ENCODE results near the gene KIAA1755. TPM values are rescaled to one million over a fixed set of nuclear protein-coding genes. Genes with fewer than 3 reads are reported as not detected.

KIAA1755 gene
- total RNA-seq, 4 donors from 2014 or later = 0.05 to 0.41 (median 0.38) TPM; not detected in 1

GRCh38 chr20:38303908-38304379 lies 43.4 kb upstream of the KIAA1755 start, which contains the start of gene BPI:
Gene BPI, plus strand, starts transcription at chr20:38304156. Its CDS starts 68 bp downstream, at chr20:38304224.
- no peaks in the 10 kb centered on the region for H3K9me3 ChIP-seq
- H3K4me3 ChIP-seq = no peak within 1 kb of the TSS
- H3K27me3 ChIP-seq = no peaks in the 10 kb centered on the region
- peaks cover 0 to 5% of the 10 kb centered on the region in 2 donors for H3K4me1 ChIP-seq
- intact Hi-C loops (cut with DNase I; ENCODE audit: low total_unique reads) = loop anchor here (10.0 kb wide), 1 partner anchor 249 kb away; no protein-coding TSS in a partner anchor
- ATAC-seq (no peak), DNase-seq (no peak)
- no peak within 1 kb of the TSS for H3K27ac ChIP-seq
- no peak for TF ChIP-seq POLR2A (IDR thresholded peaks at IDR 0.05)
- no peak for TF ChIP-seq CTCF (IDR thresholded peaks at IDR 0.05 in 4 of 5, conservative IDR thresholded peaks at IDR 0.05 in 1 of 5)
- no peaks in the 10 kb centered on the region for H3K36me3 ChIP-seq
- in situ Hi-C loops (cut with MboI; ENCODE audit: low sequenced_read_pairs in 4 of 4) = loop anchor here in 1 of 4 donors (10.0 kb wide), 1 partner anchor 69 kb away; no protein-coding TSS in a partner anchor

DNA sequence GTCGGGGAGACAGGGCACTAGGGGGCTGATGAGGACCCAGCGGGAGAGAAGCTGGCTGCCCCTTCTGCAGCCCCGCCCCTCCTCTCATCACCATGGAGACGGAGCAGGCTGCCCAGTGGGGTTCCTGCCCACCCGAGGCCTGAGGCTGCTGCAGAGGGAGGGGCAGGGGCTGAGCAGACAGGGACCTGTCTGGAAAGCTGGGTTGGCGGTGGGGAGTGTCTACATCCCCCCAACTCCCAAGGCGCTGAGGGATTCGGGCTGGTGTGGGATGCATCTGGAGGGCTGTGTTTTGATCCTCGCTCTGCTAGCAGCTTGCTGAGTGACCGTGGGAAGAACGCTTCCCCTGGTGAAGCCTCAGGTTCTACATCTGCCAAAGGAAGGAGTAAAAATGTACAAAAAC lies 42.3 kb upstream of the KIAA1755 start:
- intact Hi-C loops (cut with DNase I; ENCODE audit: low total_unique reads) (loop anchor here (10.0 kb wide), 1 partner anchor 248 kb away; no protein-coding TSS in a partner anchor), in situ Hi-C loops (cut with MboI; ENCODE audit: low sequenced_read_pairs in 4 of 4) (loop anchor here in 1 of 4 donors (10.0 kb wide), 1 partner anchor 68 kb away; no protein-coding TSS in a partner anchor)
- Histone ChIP-seq H3K4me3 (no peak overlapping the region), H3K4me1 (peaks cover 0 to 7% of the 10 kb centered on the region in 2 donors), H3K27me3 (no peaks in the 10 kb centered on the region), H3K9me3 (no peaks in the 10 kb centered on the region), H3K36me3 (no peaks in the 10 kb centered on the region), H3K27ac (no peak overlapping the region)
- TF ChIP-seq CTCF (IDR thresholded peaks at IDR 0.05 in 4 of 5, conservative IDR thresholded peaks at IDR 0.05 in 1 of 5) = no peak
- no peak for TF ChIP-seq POLR2A (IDR thresholded peaks at IDR 0.05)
- ATAC-seq = no peak
- DNase-seq = no peak

GRCh38 chr20:38301309-38301708 lies 40.8 kb upstream of the KIAA1755 start:
- Histone ChIP-seq H3K9me3 (no peaks in the 10 kb centered on the region), H3K36me3 (no peaks in the 10 kb centered on the region), H3K27me3 (no peaks in the 10 kb centered on the region), H3K4me1 (peaks cover 0 to 7% of the 10 kb centered on the region in 2 donors), H3K27ac (no peak overlapping the region), H3K4me3 (no peak overlapping the region)
- DNase-seq = no peak
- ATAC-seq = no peak
- TF ChIP-seq CTCF (IDR thresholded peaks at IDR 0.05 in 4 of 5, conservative IDR thresholded peaks at IDR 0.05 in 1 of 5) = no peak
- no peak for TF ChIP-seq POLR2A (IDR thresholded peaks at IDR 0.05)
- intact Hi-C loops (cut with DNase I; ENCODE audit: low total_unique reads) = loop anchor here (10.0 kb wide), 1 partner anchor 247 kb away; no protein-coding TSS in a partner anchor
- in situ Hi-C loops (cut with MboI; ENCODE audit: low sequenced_read_pairs in 4 of 4) = loop anchor here in 1 of 4 donors (10.0 kb wide), 1 partner anchor 67 kb away; no protein-coding TSS in a partner anchor

- intact Hi-C loops (cut with DNase I; ENCODE audit: low total_unique reads) = loop anchor here (10.0 kb wide), 1 partner anchor 246 kb away; no protein-coding TSS in a partner anchor
- ATAC-seq (no peak), DNase-seq (no peak)
- no peaks in the 10 kb centered on the region for H3K36me3 ChIP-seq
- H3K4me3 ChIP-seq = no peak overlapping the region
- H3K27me3 ChIP-seq = no peaks in the 10 kb centered on the region
- H3K9me3 ChIP-seq = no peaks in the 10 kb centered on the region
- no peak for TF ChIP-seq POLR2A (IDR thresholded peaks at IDR 0.05)
- no peak for TF ChIP-seq CTCF (IDR thresholded peaks at IDR 0.05 in 4 of 5, conservative IDR thresholded peaks at IDR 0.05 in 1 of 5)
- peaks cover 0 to 7% of the 10 kb centered on the region in 2 donors for H3K4me1 ChIP-seq
- in situ Hi-C loops (cut with MboI; ENCODE audit: low sequenced_read_pairs in 4 of 4) = loop anchor here in 1 of 4 donors (10.0 kb wide), 1 partner anchor 66 kb away; no protein-coding TSS in a partner anchor
- H3K27ac ChIP-seq = no peak overlapping the region
These were observed 39.9 kb upstream of the KIAA1755 start for GRCh38 chr20:38300438-38300837.

Data from gastrocnemius medialis (tissue), 4 donors.